NB4 (cell line): Measurements from ENCODE around the gene EPB41L4A.

ENCODE experiments used
- MYC ChIP-seq: IDR thresholded peaks from 2 replicates; pipeline ENCODE4 v1.6.1; 2011; ENCODE audit warnings: low read depth, low read length
- POLR2A ChIP-seq: IDR thresholded peaks from 2 replicates; pipeline ENCODE4 v1.6.1; 2011; ENCODE audit warnings: mild to moderate bottlenecking; ENCODE audit not compliant: insufficient read length; ENCODE audit errors: extremely low read depth
- TF ChIP-seq, protein P1 (sequence below): IDR thresholded peaks from 2 replicates; pipeline ENCODE4 v1.6.1; 2011; ENCODE audit warnings: low read depth, low read length
- TF ChIP-seq, protein P2 (sequence below): IDR thresholded peaks from one replicate; pipeline ENCODE4 v1.5.1; 2012; ENCODE audit warnings: low read depth, low read length

DNA sequence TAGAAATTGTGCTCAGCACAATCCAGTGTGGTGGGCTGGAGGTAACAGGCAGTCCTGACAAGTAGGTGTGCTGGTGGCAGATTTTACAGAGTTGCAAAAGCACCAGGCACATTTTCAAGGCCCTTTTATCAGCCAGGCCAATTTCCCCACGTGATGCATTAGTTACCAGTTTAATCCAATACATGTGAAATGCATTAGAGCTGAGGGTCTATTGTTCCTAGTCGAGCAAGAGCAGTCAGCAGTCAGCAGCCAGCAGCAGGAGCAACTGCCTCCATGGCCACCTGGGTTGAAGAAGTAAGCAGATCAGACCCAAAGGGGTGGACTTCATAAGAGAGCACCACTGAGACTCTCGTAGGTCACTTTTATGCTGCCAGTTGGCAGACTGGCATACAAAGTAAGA is 76.7 kb downstream of the EPB41L4A start:
- no peak for TF ChIP-seq POLR2A
- TF ChIP-seq, protein P1, sequence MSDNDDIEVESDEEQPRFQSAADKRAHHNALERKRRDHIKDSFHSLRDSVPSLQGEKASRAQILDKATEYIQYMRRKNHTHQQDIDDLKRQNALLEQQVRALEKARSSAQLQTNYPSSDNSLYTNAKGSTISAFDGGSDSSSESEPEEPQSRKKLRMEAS = no peak
- TF ChIP-seq, protein P2, sequence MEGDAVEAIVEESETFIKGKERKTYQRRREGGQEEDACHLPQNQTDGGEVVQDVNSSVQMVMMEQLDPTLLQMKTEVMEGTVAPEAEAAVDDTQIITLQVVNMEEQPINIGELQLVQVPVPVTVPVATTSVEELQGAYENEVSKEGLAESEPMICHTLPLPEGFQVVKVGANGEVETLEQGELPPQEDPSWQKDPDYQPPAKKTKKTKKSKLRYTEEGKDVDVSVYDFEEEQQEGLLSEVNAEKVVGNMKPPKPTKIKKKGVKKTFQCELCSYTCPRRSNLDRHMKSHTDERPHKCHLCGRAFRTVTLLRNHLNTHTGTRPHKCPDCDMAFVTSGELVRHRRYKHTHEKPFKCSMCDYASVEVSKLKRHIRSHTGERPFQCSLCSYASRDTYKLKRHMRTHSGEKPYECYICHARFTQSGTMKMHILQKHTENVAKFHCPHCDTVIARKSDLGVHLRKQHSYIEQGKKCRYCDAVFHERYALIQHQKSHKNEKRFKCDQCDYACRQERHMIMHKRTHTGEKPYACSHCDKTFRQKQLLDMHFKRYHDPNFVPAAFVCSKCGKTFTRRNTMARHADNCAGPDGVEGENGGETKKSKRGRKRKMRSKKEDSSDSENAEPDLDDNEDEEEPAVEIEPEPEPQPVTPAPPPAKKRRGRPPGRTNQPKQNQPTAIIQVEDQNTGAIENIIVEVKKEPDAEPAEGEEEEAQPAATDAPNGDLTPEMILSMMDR = no peak
- no peak for TF ChIP-seq MYC
